ENCODE results near the gene HLA-C. TPM values are rescaled to one million over a fixed set of nuclear protein-coding genes. Genes with fewer than 3 reads are reported as not detected.
A peak's percentile ranks its signal among the peaks of the same experiment; 100 is the strongest.

The HLA-C gene
- total and polyA plus RNA-seq, 9 of the 15 experiments (the other 6 are each of a cell fraction or from before 2014, with no cell fraction given) = 0.23 to 4.9 (median 1.2) TPM

- TF ChIP-seq MGA (IDR thresholded peaks at IDR 0.05) (no peak), ETV1 (tag; conservative IDR thresholded peaks at IDR 0.05; ENCODE audit: low read depth) (0 out of 2 replicates have a peak, but pooled peaks have one; percentile 27), WHSC1 (IDR thresholded peaks at IDR 0.05; ENCODE audit: low read length) (no peak), ZNF384 (IDR thresholded peaks at IDR 0.05; ENCODE audit: low read depth, low read length) (no peak), U2AF2 (optimal IDR thresholded peaks at IDR 0.05; ENCODE audit: low read depth, low read length) (no peak), ZNF507 (tag; conservative IDR thresholded peaks at IDR 0.05) (no peak), HMBOX1 (IDR thresholded peaks at IDR 0.05) (peak; percentile 88), MTA3 (IDR thresholded peaks at IDR 0.05; ENCODE audit: borderline replicate concordance) (no peak), RHOXF2B (CRISPR knock-in tag; conservative IDR thresholded peaks at IDR 0.05) (no peak), ZNF41 (CRISPR knock-in tag; conservative IDR thresholded peaks at IDR 0.05) (no peak), KDM2B (CRISPR knock-in tag; IDR thresholded peaks at IDR 0.05) (no peak)
- no TSS peak for BruUV-seq (replicated peaks)
- no peak overlapping the region for H3K4me2 ChIP-seq (ENCODE audit: insufficient read depth, low read length)
- FAIRE-seq = peak; percentile 55
- no peak overlapping the region for H3K4me3 ChIP-seq
- no peaks in the 10 kb centered on the region for H3K79me2 ChIP-seq (ENCODE audit: control insufficient read depth, insufficient read depth, low read length)
- ChIA-PET CTCF (ENCODE audit: low intra/inter-chr PET ratio) (no interaction called here), POLR2A (interaction anchor here (1.6 kb wide), 1 partner anchor 8 kb away, joined by 7 read pairs; no protein-coding TSS in a partner anchor)
- ATAC-seq = peak; percentile 50; the same call in 2 of the 3 replicates
- no peak overlapping the region for H2AFZ ChIP-seq (ENCODE audit: low read depth, low read length)
- in situ Hi-C loops (cut with MboI) (no loop called here), intact Hi-C loops (cut with micrococcal nuclease) (no loop called here)
- H3K9me3 ChIP-seq (replicated peaks; ENCODE audit: control insufficient read depth, insufficient read depth, low read depth, low read length) = no peaks in the 10 kb centered on the region
- no peak overlapping the region for H3K27ac ChIP-seq (ENCODE audit: extremely low read depth, low read depth, low read length)
- 0 out of 5 replicates have a peak, but pooled peaks cover 0 to 2% of the 10 kb centered on the region in 2 experiments for H3K4me1 ChIP-seq (replicated peaks in 1 of 2; ENCODE audit: control insufficient read depth in 2 of 2, insufficient read depth in 2 of 2, low read length in 2 of 2)
- DNase-seq (ENCODE audit: extremely low read depth in 1 of 4, low spot score in 3 of 4) = no peak
- H3K27me3 ChIP-seq (ENCODE audit: control insufficient read depth in 2 of 2, insufficient read depth in 2 of 2, low read length in 2 of 2) = peaks cover 21 to 57% of the 10 kb centered on the region in 2 experiments
- no peak overlapping the region for H3K9ac ChIP-seq (ENCODE audit: insufficient read depth in 1 of 2, low read depth in 2 of 2, low read length in 2 of 2)
- H4K20me1 ChIP-seq (replicated peaks; ENCODE audit: control insufficient read depth, insufficient read depth, low read length) = no peaks in the 10 kb centered on the region
- no peaks in the 10 kb centered on the region for H3K9me1 ChIP-seq (ENCODE audit: control insufficient read depth, insufficient read depth, low read length)
- H3K36me3 ChIP-seq (ENCODE audit: control insufficient read depth, insufficient read depth, low read length) = no peaks in the 10 kb centered on the region
- 10% methylated on average over 7 of the region's 7 CpGs for WGBS (ENCODE audit: insufficient coverage, low coverage, missing lambda C conversion rate)
Measured at GRCh38 chr6:31227143-31227542, 44.7 kb downstream of the HLA-C start.
